GM23338 (cell line): ENCODE measurements around the gene CREB3L2.

Experiments used
- CREB1 ChIP-seq: fragments of 250-450 bp; sonication (Bioruptor Pico); IDR thresholded peaks from 2 replicates; pipeline ENCODE4 v1.5.0; 2020; ENCODE audit warnings: low read depth, mild to moderate bottlenecking, moderate library complexity
- CTCF ChIP-seq, 2 experiments: fragments of 200-600 bp in 1 of 2; sonication (generic) in 1 of 2; conservative IDR thresholded peaks; 2 replicates each; pipeline versions ENCODE4 v1.5.1 to v1.6.1; 2016 to 2017; ENCODE audit warnings: antibody characterized with exemption in 2 of 2, low read depth in 2 of 2, mild to moderate bottlenecking in 2 of 2, moderate library complexity in 1 of 2
- ETS1 ChIP-seq: IDR thresholded peaks from 2 replicates; pipeline ENCODE4 v1.6.1; 2016; ENCODE audit warnings: antibody characterized with exemption
- EZH2 ChIP-seq: fragments of 200-600 bp; sonication (generic); IDR thresholded peaks from one replicate; pipeline ENCODE4 v1.8.0; 2017; ENCODE audit warnings: antibody characterized with exemption, mild to moderate bottlenecking, low read depth; ENCODE audit not compliant: unreplicated experiment
- EZH2phosphoT487 ChIP-seq: fragments of 200-600 bp; sonication (generic); IDR thresholded peaks from one replicate; pipeline ENCODE4 v1.8.1; 2018; ENCODE audit warnings: antibody characterized with exemption; ENCODE audit not compliant: unreplicated experiment
- JUNB ChIP-seq: IDR thresholded peaks from one replicate; pipeline ENCODE4 v1.6.1; 2016; ENCODE audit warnings: antibody characterized with exemption; ENCODE audit not compliant: unreplicated experiment
- NANOG ChIP-seq: IDR thresholded peaks from 2 replicates; pipeline ENCODE4 v1.6.1; 2016; ENCODE audit warnings: antibody characterized with exemption, borderline replicate concordance
- POLR2AphosphoS5 ChIP-seq: IDR thresholded peaks from 2 replicates; pipeline ENCODE4 v1.6.1; 2016; ENCODE audit warnings: antibody characterized with exemption, low read depth
- REST ChIP-seq: IDR thresholded peaks from one replicate; pipeline ENCODE4 v1.6.1; 2018; ENCODE audit warnings: antibody characterized with exemption; ENCODE audit not compliant: unreplicated experiment
- STAT1 ChIP-seq: IDR thresholded peaks from one replicate; pipeline ENCODE4 v1.6.1; 2016; ENCODE audit warnings: antibody characterized with exemption; ENCODE audit not compliant: unreplicated experiment
- ZNF114 ChIP-seq: fragments of 250-450 bp; sonication (Bioruptor Pico); IDR thresholded peaks from 2 replicates; pipeline ENCODE4 v1.5.0; 2020; ENCODE audit warnings: mild to moderate bottlenecking, moderate library complexity
- ZNF331 ChIP-seq: fragments of 250-450 bp; sonication (Bioruptor Pico); IDR thresholded peaks from 2 replicates; pipeline ENCODE4 v1.5.0; 2020; ENCODE audit warnings: low read depth, mild to moderate bottlenecking, moderate library complexity
- ZNF462 ChIP-seq: fragments of 250-450 bp; sonication (Bioruptor Pico); IDR thresholded peaks from 2 replicates; pipeline ENCODE4 v1.5.0; 2020; ENCODE audit warnings: mild to moderate bottlenecking, moderate library complexity

GRCh38 chr7:137898839-137899721 is 102.8 kb downstream of the CREB3L2 start:
- no peak for TF ChIP-seq NANOG
- TF ChIP-seq CTCF (conservative IDR thresholded peaks at IDR 0.05; ENCODE audit: low read depth in 2 of 2) = peak; percentile 89 to 99
- TF ChIP-seq REST = no peak
- TF ChIP-seq POLR2AphosphoS5 = no peak
- no peak for TF ChIP-seq EZH2
- no peak for TF ChIP-seq EZH2phosphoT487
- no peak for TF ChIP-seq CREB1
- no peak for TF ChIP-seq ZNF114 (CRISPR knock-in tag)
- TF ChIP-seq ZNF331 (CRISPR knock-in tag) = no peak
- no peak for TF ChIP-seq STAT1
- no peak for TF ChIP-seq JUNB
- TF ChIP-seq ZNF462 (CRISPR knock-in tag) = no peak
- no peak for TF ChIP-seq ETS1
